ENCODE measurements around the gene AQP10. TPM values are rescaled to one million over a fixed set of nuclear protein-coding genes. Genes with fewer than 3 reads are reported as not detected.
A peak's percentile ranks its signal among the peaks of the same experiment; 100 is the strongest.

The AQP10 gene
- total RNA-seq, 1 experiment from 2014 or later: not detected

GRCh38 chr1:154326546-154327465, 5.9 kb downstream of the AQP10 start:
- Histone ChIP-seq H3K9me2 (ENCODE audit: insufficient read depth) (no peaks in the 10 kb centered on the region), H3F3A (ENCODE audit: insufficient read depth, low read depth) (no peaks in the 10 kb centered on the region), H3K27me3 (ENCODE audit: insufficient read depth, low read depth) (peaks cover 56% of the 10 kb centered on the region), H3K36me3 (ENCODE audit: low read depth) (no peaks in the 10 kb centered on the region), H4K20me1 (ENCODE audit: insufficient read depth) (no peaks in the 10 kb centered on the region), H2AFZ (no peak overlapping the region), H3K4me3 (no peak overlapping the region), H3K79me2 (ENCODE audit: low read depth) (no peaks in the 10 kb centered on the region), H3K27ac (no peak overlapping the region), H3K4me1 (replicated peaks; ENCODE audit: insufficient read depth) (no peaks in the 10 kb centered on the region), H3K4me2 (no peak overlapping the region), H3K9me3 (ENCODE audit: insufficient read depth, low read depth) (no peaks in the 10 kb centered on the region)
- CTCF ChIA-PET: interaction anchor here (0.6 to 1.1 kb wide), 6 partner anchors 8 to 928 kb away, joined by 3 to 7 read pairs (median 4); partner anchors contain the start of gene ENTREP3
- no peak for DNase-seq
- TF ChIP-seq EZH2 (IDR thresholded peaks at IDR 0.05; ENCODE audit: low read depth): no peak
- 0 out of 2 replicates have a peak, but pooled peaks have one; percentile 5 for TF ChIP-seq CTCF (conservative IDR thresholded peaks at IDR 0.05)
- intact Hi-C loops (cut with micrococcal nuclease; ENCODE audit: unreplicated experiment): no loop called here
- BruUV-seq (replicated peaks): no TSS peak
- POLR2A ChIA-PET (ENCODE audit: unreplicated experiment): no interaction called here

- Histone ChIP-seq H3K4me3 (no peak overlapping the region), H3K79me2 (ENCODE audit: low read depth) (no peaks in the 10 kb centered on the region), H3K27ac (no peak overlapping the region), H3K9me2 (ENCODE audit: insufficient read depth) (no peaks in the 10 kb centered on the region), H3K27me3 (ENCODE audit: insufficient read depth, low read depth) (peaks cover 56% of the 10 kb centered on the region), H3K4me1 (replicated peaks; ENCODE audit: insufficient read depth) (no peaks in the 10 kb centered on the region), H4K20me1 (ENCODE audit: insufficient read depth) (no peaks in the 10 kb centered on the region), H2AFZ (no peak overlapping the region), H3F3A (ENCODE audit: insufficient read depth, low read depth) (no peaks in the 10 kb centered on the region), H3K36me3 (ENCODE audit: low read depth) (no peaks in the 10 kb centered on the region), H3K4me2 (no peak overlapping the region), H3K9me3 (ENCODE audit: insufficient read depth, low read depth) (no peaks in the 10 kb centered on the region)
- intact Hi-C loops (cut with micrococcal nuclease; ENCODE audit: unreplicated experiment): no loop called here
- no peak for DNase-seq
- no peak for TF ChIP-seq EZH2 (IDR thresholded peaks at IDR 0.05; ENCODE audit: low read depth)
- POLR2A ChIA-PET (ENCODE audit: unreplicated experiment): no interaction called here
- CTCF ChIA-PET: interaction anchor here (0.7 kb wide), 2 partner anchors 21 to 140 kb away, joined by 19 to 23 read pairs; no protein-coding TSS in a partner anchor
- BruUV-seq (replicated peaks): no TSS peak
Measured at GRCh38 chr1:154327466-154328317, 6.8 kb downstream of the AQP10 start.

- intact Hi-C loops (cut with micrococcal nuclease; ENCODE audit: unreplicated experiment): no loop called here
- Histone ChIP-seq H4K20me1 (ENCODE audit: insufficient read depth) (no peaks in the 10 kb centered on the region), H3F3A (ENCODE audit: insufficient read depth, low read depth) (no peaks in the 10 kb centered on the region), H3K79me2 (ENCODE audit: low read depth) (no peaks in the 10 kb centered on the region), H3K9me3 (ENCODE audit: insufficient read depth, low read depth) (no peaks in the 10 kb centered on the region), H3K27ac (no peak overlapping the region), H3K36me3 (ENCODE audit: low read depth) (no peaks in the 10 kb centered on the region), H3K4me3 (no peak overlapping the region), H3K9me2 (ENCODE audit: insufficient read depth) (no peaks in the 10 kb centered on the region), H2AFZ (no peak overlapping the region), H3K4me2 (no peak overlapping the region), H3K27me3 (ENCODE audit: insufficient read depth, low read depth) (peaks cover 56% of the 10 kb centered on the region), H3K4me1 (replicated peaks; ENCODE audit: insufficient read depth) (no peaks in the 10 kb centered on the region)
- CTCF ChIA-PET: interaction anchor here (0.7 kb wide), 2 partner anchors 22 to 139 kb away, joined by 19 to 23 read pairs; no protein-coding TSS in a partner anchor
- peak in 1 of 2 experiments; percentile 61 for DNase-seq
- BruUV-seq (replicated peaks): no TSS peak
- TF ChIP-seq EZH2 (IDR thresholded peaks at IDR 0.05; ENCODE audit: low read depth): no peak
- TF ChIP-seq CTCF (conservative IDR thresholded peaks at IDR 0.05): no peak
- POLR2A ChIA-PET (ENCODE audit: unreplicated experiment): interaction anchor here (0.6 kb wide), 1 partner anchor 995 kb away, joined by 3 read pairs; no protein-coding TSS in a partner anchor
Measured at GRCh38 chr1:154328318-154329151, 7.6 kb downstream of the AQP10 start.

All from PC-9 (cell line).